Stimulated activated CD4-positive, alpha-beta T cell treated with anti-CD3 and anti-CD28 coated beads, Interleukin-2, amount 100 ng/mL, for 4 hours (primary cell): Measurements from ENCODE around the gene RLN2.

Experiments
- DNase-seq: peaks from one replicate; pipeline ENCODE4 v3.0.0-alpha.2; 2020; ENCODE audit warnings: low read depth

RLN2 gene

DNA sequence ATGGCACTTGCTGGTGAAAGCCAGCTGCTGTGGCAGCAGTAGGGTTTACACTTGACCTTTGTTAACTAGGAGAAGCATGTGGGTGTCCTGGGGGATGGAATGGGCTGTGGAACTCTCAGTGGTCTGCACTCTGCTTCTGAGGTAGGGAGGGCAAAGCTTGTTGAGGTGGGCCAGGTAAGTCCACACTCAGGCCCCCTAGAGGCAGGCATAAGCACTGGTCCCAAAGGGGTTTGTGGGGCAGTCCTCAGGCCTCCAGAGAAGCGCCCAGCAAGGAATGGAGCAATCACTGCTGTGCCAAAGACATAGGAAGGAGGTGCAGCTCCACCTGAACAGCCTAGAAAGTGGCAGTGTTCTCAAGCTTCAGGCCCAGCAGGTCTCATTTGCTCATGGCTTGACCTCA lies 38.6 kb downstream of the RLN2 start:
- DNase-seq: no peak

DNA sequence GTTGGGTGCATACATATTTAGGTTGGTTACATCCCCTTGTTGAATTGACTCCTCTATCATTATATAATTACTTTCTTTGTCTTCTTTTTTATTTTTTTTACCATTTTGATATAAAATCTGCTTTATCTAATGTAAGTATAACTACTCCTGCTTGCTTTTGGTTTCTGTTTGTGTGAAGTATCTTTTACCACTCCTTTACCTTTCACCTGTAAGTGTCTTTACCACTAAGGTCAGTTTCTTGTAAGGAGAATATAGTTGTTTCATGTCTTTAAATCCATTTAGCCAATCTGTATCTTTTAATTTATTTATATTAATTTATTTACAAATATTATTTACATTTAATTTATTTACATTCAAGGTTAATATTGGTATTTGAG lies 40.3 kb downstream of the RLN2 start:
- no peak for DNase-seq

DNA sequence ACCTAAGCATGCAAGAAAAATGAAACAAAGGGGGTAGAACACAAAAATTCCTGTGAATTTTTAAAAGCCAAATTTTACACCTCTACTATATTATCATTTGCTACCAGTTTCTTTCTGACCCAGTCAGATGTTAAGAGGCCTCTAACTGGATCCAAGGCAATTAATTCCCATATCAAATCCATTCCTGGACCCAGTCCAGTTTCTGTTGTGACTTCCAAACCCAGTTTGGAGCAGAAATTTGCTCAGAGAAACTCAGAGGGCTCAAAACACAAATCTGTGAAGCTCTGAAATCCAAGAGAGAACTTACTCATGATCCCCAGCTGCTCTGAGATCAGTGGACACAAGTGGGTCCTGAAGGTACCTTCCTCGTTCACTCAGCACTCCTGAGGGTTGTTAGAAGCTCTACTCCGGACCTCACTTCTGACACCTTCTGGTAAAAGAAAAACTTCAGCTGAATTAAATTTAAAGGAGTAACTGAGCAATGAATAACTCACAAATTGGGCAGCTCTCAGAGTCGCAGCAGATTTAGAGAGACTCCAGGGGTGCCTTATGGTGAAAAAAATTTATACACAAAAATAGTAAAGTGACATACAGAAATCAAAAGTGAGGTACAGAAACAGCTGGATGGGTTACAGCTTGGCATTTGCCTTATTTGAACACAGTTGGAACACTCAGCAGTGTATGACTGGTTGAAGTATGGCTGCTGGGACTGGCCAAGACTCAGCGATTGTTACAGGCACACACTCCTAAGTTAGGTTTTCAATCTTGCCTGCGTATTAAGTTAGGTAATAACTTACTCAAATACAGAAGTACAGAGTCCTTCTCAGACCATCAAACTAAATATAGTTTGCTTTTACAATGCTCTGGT lies 40.9 kb downstream of the RLN2 start:
- no peak for DNase-seq
